ENCODE data around the gene ENOX1. TPM values are rescaled to one million over a fixed set of nuclear protein-coding genes. Genes with fewer than 3 reads are reported as not detected.
A peak's percentile ranks its signal among the peaks of the same experiment; 100 is the strongest.

ENOX1 gene
- total RNA-seq, 1 donor from 2014 or later: 2.0 TPM

DNA sequence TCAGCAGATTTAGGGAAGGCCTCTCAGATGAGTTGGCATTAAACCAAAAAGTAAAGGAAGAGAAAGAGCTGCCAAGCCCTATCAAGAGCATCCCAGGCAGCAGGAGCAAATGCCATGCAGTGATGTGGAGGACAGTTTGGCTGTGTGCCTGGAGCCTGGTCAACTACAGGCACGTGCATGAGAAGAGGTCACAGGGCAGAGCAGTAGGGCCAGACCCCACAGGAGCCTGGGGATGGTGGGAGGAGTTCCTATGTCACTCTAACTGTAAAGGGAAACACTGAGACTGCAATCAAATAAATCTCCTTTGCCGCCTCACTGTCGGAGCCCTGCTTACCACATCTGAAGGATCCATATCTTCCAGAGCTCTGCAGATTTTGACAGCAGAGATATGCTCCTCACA is 240.5 kb downstream of the ENOX1 start:
- DNase-seq (ENCODE audit: low spot score): no peak

DNA sequence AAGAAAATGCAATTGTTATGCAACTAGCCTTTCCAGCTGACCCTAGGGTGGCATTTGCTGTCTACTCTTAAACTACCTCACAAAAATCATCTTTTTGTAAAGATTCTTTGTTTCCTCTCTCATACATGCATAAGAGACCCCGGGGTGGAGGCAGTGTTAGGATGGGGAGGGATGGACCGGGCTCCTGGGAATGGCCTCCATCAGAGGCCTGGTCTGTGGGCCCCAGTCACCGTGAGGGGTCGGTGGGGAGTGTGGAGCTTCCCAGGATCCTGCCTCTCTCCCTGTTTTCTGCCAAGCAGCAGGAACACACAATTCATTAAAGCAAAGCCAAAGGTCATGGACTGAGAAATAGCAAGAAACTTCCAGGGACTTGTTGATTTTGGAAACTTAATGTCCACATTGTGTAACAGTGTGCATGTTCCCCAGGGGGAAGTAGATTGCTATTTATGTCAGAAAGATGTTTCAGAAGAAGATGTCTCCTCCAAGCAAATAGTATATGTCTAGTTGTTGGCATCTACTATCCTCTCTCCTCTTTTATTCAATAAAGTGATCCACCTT is 241.4 kb downstream of the ENOX1 start:
- DNase-seq (ENCODE audit: low spot score): no peak

DNA sequence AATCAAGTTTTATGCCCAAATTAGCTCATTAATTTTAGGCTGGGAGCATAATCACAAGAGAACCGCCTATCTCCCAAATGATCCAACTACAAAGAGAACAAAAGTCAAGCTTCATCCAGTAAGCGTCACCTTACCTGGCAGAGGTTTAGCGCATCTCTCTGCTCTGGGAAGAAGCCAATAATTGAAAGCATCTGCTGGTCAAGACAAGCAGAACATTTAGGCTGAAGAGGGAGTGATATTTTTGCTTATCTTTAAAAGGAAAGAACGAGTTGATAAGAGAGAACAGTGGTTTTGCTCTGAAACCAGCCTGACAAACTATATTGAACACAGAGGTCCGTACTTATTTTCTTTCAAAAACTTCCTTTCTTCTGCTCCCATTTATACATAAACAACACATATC is 242.1 kb downstream of the ENOX1 start:
- no peak for DNase-seq (ENCODE audit: low spot score)

DNA sequence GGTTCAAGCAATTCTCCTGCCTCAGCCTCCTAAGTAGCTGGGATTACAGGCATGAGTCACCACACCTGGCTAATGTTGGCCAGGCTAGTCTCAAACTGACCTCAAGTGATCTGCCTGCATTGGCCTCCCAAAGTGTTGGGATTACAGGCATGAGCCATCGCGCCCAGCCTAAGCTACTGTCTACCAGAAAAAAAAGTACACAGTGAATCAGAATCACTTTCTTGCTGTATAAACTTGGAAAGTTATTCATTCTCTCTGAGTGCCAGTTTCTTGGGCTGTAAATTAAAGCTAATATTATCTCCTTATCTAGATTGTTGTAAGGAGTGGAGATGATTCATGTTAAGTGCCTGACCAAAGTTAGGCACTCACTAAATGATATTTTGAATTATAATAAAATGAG is 242.8 kb downstream of the ENOX1 start:
- DNase-seq (ENCODE audit: low spot score): no peak

DNA sequence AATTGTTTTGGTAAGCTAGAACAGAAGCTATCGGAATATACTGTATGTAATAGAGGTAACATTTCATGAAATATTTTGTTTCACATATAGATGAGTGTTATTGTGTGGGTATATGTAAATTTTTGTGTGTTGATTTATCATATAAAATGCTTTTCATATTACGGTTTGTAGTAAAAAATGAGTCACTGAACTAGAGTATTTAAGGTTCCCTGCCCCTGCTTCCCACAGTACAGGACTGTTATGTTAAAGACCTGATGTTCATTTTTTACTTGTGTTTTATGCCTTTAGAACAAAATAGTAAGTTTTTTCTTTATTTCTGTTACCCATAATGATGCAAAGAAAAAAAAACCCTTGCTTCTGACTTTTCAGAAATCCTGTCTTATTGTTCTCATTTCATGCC is 243.4 kb downstream of the ENOX1 start:
- no peak for DNase-seq (ENCODE audit: low spot score)

DNA sequence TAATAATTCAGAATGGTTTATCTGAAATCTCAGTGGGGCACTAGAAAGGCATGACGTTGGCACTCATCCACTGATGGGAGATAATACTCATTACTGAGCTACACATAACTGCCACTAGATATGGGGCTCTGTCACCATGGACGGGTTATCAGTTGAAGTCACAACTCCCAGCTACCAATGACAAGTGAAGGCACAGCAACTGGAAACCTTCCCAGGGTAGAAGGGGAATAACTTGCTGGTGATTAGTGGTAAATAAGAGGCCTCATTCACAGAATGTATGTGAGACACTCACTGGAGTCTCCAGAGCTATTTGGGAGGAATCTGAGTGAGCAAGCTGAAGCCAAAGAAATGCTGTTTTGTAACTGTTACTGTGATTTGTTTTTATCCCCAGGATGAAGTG is 249.6 kb downstream of the ENOX1 start:
- DNase-seq (ENCODE audit: low spot score): no peak

DNA sequence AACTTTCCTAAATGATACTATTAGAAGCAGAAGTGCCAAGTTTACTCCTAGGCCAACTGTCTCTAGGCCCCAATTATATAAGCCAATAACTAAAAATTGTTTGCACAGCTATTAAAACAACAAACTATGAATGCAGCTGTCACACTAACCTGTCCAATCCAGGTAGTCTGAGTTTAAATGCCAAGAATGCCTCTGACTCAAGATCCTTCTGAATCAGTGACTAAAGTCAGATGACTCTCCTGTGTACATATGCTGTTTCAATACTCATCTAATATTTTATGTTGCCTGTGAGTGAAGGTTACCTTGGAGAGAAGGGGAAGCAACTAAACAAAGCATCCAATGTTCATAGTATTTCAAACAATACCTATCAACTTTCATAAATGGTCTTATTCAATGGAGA is 257.0 kb downstream of the ENOX1 start:
- no peak for DNase-seq (ENCODE audit: low spot score)

DNA sequence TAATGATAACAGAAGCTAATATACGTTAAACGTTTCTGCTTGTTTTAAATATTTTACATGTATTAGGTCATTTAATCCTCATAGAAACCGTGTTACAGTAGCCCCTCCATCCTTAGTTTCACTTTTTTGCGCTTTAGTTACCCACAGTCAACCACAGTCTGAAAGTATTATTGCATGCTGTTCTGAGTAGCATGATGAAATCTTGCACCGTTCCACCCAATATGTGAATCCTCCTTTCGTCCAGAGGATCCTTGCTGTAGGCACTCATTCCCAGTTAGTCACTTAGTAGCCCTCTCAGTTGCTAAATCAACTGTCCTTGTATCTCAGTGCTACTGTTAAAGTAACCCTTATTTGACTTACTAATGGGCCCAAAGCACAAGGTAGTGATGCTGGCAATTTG is 257.8 kb downstream of the ENOX1 start:
- no peak for DNase-seq (ENCODE audit: low spot score)

DNA sequence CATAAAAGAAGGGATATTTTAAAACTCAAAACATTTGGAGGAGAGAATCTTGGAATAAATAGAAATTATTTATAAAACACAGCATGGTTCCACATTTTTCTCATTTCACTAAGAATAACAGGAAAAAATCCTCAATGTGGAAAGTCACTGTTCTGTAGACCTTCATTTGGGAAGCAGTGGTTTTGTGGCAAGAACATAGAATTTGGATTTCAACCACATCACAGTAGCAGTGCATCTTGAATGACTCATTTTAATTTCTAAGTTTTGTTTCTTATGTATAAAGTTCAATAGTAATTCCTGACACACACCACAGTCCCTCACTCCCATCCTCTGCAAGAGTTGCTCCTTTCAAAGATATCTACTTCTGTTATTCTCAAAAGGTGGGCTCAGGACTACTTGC is 264.0 kb downstream of the ENOX1 start:
- DNase-seq (ENCODE audit: low spot score): no peak

DNA sequence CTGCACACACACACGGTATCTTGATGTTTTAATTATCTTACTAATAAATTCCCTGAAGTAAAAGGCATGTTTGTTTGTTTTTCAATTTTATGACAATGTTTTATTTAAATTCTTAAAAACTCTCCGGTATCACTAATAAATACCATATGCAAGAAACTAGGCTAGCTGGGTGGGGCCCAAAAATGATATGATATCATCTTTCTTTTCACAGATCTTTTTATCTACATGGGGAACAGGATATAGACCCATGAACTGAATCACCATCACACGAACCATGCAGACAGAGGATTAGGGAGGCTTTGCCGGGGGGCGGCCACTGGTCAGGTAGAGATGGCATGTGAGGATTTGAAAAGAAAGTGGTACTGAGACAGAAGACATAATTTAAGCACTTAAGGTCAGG is 266.4 kb downstream of the ENOX1 start:
- DNase-seq (ENCODE audit: low spot score): no peak

DNA sequence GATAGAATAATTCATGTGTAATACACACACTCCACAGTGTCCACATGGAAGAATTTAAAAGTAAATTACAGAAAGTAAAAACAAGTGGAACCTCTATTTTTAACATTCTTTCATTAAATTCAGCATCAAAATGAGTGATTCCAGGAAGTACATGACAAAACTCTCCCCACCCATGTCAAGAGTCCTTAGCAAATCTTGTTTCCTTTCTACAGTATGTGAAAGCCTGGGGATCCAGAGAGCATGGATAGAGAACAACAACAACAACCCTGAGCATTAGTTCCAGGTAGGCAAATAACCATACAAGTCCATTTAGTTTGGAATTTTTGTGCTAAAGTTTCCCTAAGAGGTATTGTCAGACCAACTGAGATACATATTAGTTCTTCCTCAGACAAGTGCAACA is 267.9 kb downstream of the ENOX1 start:
- no peak for DNase-seq (ENCODE audit: low spot score)

DNA sequence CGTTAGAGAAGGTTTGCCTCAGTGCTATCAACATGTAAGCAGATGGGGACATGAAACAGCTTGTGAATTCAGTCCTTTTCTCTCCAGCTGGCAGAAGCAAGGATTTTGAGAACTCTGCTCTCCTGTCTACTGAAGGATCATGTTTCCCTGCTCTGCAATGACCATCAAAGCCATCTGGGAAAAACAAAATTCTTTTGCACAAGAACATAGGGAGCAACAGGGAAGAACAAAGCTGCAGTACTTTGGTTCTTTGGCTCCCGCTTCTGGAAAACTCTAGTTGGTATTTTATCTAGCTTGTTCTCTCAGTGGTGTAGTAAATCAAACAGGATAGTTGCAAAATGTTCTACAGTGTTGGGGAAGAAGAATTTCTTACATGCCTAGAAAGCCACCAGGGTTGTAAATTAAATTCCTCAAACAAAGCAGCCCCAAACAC is 270.4 kb downstream of the ENOX1 start:
- peak; percentile 38 for DNase-seq (ENCODE audit: low spot score)

DNA sequence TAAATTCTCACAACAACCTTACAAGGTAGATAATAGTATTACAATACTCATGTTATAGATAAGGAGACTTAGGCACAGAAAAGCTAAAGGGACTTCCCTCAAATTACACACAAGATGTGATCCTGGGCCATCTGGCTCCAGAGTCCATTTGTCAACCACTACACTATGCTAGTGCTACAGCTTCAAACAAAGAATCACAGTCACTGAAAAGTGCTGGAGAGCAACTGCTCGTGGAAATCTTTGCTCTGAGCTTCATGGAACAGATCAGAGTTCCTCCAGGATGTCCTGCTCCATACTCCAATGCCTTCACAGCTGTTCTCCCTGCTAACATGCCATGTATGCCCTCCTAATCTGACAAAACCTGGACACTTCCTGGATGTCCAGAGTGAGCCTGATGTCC is 271.2 kb downstream of the ENOX1 start:
- DNase-seq (ENCODE audit: low spot score): no peak

DNA sequence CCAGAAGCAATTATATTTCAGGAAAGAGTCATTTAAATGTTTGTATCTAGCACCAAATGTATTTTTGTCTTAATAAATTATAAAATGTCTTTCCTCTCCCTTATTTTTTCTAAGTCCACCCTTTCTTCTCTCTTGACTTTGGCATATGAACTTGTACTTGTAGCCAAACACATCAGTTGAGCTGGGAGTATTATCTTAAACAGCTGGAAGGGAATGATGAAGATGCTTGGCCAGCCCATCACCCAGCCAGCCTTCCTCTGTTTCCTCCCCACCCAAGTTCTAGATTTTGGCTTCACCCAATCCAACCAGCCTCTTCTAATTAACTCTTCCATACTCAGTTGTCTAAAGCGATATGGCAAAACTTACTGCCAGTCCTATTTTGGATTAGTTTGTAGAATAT is 272.5 kb downstream of the ENOX1 start:
- no peak for DNase-seq (ENCODE audit: low spot score)

DNA sequence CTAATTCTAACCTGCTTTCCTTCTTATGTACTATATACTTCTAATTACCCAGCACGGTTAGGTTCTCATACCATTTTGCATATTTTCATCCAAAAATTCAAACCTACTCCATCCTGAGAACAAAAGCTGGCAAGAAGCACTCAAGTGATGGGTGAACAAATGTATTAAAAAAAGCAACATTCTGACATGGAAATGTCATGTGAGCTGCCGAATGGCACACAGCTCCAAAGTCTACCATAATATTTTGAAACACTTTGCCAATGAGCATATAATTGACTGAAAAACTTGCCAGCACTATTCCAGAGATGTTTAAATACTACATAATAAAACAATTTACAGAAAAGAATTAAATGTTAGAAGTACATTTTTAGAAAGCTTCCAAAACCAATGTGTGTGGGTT is 274.6 kb downstream of the ENOX1 start:
- DNase-seq (ENCODE audit: low spot score): no peak

DNA sequence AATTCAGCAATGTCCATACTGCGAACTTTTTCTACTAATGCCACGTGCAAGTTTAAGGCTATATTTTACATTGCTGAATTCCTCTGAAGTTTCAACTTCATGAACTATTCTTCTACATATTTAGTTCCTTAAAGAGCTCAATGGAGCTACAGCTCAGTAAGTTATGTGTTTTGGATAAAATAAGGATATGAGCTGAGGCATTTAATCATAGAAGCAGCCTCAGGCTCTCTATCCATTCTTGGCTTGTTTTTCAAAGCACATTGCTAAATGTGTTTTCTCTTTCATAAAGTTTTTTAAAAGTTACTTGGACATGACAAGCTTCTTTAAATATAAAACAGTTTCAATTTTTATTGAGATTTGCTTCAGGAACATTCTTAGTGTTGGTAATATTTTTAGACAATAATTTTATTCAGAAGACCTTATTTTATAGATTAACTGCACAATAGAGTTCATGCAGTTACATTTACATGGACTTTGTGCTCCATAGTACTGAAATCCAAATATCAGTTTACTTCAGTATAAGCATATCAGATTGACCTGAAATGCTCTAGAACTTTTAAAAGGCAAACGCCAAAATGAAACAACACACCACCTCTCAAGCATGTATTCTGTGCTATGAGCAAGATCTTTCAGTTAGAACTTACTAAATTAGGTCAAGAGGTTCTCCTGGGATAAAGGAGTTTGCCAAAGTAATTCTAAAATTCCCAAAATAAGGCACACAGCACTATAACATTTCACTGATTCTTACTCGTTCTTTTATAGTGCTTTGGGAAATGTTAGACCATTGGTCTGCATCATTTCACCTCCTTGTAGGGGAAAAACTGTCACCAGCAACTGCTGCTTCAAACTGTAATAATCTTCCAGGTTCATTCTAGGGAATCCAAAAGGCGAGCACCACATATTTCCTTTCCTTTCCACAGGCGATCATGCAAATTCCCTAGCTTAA is 275.5 kb downstream of the ENOX1 start:
- DNase-seq (ENCODE audit: low spot score): no peak

DNA sequence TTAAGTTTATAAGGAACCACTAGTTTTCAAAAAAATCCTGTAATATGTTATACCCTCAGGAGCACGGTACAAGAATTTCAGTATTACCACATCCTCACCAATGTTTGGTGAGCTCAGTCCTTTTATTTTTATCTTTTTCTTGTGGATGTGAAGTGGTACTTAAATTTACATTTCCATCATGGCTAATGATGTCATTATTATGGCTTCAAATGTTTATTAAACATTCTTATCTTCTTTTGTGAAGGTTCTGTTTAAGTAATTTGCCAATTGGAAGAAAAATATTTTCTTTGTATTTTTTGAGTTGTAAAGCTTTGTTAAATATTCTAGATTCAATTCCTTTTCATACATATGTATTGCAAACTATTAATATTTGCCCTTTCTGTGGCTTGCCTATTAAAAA is 291.0 kb downstream of the ENOX1 start:
- DNase-seq (ENCODE audit: low spot score): no peak

DNA sequence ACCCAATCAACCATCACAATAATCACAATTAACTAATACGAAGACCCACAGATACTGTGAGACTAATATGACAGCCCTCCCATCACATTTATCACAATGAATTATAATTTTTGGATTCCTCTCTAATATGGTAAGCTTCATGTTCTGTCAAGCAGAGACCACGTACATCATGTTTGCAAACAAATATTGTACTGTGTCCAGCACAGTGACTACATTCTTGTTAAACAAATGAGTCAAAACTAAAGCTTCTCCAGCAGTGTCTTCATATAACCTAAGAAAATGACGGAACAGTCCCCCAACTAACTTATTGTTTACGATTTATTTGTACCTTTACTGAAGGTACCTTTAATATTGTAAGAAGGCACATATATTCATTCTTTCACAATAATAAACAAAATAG is 292.6 kb downstream of the ENOX1 start:
- DNase-seq (ENCODE audit: low spot score): no peak

DNA sequence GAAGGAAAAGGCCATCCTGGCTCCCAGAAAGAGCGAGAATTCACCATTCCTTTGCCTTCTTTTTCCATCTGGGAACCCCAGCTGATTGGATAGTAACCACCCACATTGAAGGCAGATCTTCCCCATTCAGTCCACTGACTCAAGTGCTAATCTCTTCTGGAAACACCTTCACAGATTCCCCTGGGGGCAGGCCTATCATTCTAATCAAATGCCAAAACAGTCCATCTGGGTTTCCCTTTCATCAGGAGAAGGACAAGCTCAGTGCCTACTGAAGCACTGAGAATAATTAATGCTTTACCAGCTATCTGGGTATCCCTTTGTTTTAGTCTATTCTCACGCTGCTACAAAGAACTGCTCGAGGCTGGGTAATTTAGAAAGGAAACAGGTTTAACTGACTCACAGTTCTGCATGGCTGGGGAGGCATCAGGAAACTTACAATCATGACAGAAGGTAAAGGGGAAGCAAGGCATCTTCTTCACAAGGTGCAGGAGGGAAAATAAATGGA is 293.2 kb downstream of the ENOX1 start:
- DNase-seq (ENCODE audit: low spot score): no peak

DNA sequence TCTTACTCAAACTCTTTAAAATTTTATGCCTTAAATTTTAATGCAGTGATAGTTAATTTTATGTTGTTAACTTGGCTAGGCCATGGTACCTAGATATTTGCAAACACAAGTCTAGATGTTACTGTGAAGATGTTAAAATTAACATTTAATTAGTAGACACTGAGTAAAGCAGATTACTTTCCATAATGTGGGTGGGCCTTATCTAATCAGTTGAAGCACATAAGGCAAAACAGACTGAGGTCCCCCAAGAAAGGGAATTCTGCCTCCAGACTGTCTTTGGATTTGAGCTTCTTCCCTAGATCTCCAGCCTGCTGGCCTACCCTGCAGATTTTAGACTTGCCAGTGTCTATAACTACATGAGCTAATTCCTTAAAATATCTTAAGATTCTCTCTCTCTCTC is 294.0 kb downstream of the ENOX1 start:
- DNase-seq (ENCODE audit: low spot score): no peak

DNA sequence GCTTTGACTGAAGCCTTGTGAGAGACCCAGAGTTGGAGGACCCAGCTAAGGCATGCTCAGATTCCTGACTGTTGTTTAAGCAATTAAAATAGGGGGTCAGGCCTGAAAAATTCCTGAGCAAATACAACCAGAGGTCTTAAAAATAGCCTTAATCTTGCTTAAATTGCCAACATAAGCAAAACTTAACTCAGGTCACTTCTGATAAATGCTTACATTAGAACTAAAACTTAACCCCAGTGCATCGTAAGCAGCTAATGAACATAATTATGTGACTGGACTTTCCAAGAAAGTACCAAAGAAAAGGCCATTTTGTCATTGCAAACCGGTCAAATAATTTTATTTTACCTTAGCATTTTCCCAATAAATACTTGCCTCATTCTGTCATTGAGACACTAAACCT is 294.5 kb downstream of the ENOX1 start:
- no peak for DNase-seq (ENCODE audit: low spot score)

DNA sequence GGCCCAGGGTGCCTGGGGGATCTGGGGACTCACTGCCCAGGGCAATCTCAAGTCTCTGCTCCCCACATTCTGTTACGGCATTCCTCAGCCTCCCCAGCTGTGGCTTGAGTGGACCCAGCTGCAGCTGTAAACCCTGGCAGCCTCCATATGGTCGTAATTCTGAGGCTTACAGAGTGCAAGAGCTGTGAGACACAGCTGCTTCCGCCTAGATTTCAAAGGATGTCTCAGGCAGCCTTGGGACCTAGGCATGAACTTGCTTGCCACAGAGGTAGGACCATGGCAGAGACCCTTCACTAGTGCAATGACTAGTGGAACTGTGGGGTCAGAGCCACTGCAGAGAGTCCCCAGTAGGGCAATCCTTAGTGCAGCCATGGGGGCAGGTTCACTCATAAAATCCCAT is 297.5 kb downstream of the ENOX1 start:
- DNase-seq (ENCODE audit: low spot score): no peak

DNA sequence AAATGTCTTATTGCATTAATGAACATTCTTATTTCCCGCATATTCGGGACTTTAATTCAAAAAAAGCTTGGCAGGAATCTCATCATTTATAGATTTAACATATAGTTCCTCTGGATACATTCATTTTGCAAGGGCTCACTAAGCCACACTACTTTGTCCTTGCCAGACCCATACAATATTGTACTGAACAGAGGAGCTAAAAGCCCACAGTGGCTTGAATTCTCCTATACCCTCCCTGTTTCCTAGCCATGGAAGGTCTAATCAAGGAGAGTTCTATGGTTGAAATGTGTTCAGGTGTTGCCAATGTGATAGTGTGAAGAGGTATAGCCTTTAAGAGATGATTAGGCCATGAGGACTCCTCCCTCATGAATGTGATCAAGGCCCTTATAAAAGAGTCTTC is 298.9 kb downstream of the ENOX1 start:
- no peak for DNase-seq (ENCODE audit: low spot score)
